Activated T-cell treated with anti-CD3 and anti-CD28 coated beads for 4 hours (primary cell): ENCODE measurements around the gene CLPTM1.

Experiments
- DNase-seq: peaks from one replicate; pipeline ENCODE4 v3.0.0-alpha.2; 2020

CLPTM1 gene

DNA sequence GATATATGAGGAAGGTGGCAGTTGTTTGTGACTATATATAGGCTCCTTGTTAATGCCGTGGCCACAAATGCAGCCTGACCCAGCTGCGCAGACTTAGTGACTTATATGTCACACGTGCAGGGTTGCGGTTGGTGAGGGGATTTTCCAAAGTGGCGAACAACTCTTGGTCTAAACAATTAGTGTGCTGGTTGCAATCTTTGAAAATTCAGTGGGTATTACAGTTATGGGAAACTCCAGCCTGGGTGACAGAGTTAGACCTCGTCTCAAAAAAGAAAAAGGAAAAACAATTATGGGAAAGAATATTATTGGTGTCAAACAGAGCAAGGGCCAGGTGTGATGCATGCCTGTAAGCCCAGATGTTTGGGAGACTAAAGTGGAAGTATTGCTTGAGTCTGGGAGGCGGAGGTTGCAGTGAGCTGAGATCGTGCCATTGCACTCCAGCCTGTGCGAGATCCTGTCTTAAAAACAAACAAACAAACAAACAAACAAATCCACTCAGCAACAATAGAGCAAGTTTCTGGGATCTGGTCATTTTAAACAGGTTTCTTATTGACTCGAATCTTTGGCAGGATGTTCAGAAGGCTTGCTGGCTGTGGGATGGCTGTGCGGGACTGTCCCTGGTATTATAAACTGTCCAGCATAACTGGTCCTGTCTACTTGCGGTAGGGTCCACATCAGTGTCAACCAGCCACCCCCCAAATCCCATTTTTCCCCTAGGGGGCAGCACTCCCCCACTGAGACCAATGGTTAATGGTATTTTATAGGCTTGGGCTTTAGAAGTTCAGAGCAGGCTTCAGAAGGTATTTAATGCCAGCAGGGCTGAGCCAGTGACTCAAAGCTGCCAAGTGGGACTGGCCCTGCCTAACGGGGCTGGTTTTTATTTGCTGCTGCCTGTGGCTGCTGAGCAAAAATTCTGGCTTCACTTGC, 61.5 kb downstream of the CLPTM1 start:
- DNase-seq = peak; percentile 45

- no peak for DNase-seq
Observed at GRCh38 chr19:45019187-45019586, 64.0 kb downstream of the CLPTM1 start.

GRCh38 chr19:45020071-45020470, 64.9 kb downstream of the CLPTM1 start:
- no peak for DNase-seq

- no peak for DNase-seq
Observed at GRCh38 chr19:45021971-45022370, 66.8 kb downstream of the CLPTM1 start.

DNA sequence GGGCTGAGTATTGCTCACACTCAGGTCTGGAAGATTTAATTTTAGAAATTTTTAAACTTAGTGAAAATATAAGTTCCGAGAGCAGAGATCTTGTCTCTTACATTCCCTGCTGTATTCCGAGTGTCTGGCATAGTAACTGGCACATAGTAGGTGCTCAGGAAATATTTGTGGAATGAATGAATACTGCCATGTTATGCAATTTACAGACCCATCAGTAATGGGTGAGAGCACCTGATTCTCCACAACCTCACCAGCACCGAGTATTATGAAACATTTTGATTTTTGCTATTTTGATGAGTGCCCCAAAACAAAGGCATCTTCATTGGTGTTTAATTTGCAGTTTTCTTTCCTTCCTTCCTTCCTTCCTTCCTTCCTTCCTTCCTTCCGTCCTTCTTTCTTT, 67.9 kb downstream of the CLPTM1 start:
- DNase-seq = no peak

DNA sequence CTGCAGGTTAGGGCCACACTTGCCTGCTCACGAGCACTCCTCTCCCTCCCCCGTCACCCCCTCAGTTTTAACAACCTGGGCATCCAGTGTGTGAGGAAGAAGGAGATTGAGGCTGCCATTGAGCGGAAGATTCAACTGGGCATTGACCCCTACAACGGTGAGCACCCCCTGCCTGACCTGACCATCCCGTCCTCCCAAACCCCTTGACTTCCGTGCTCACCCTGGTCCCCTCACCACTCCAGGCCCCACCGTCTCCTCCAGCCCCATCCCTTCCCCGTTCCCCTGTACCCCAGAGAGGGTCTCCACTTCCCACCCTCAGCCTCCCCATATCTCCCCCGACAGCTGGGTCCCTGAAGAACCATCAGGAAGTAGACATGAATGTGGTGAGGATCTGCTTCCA, 70.1 kb downstream of the CLPTM1 start:
- no peak for DNase-seq

DNA sequence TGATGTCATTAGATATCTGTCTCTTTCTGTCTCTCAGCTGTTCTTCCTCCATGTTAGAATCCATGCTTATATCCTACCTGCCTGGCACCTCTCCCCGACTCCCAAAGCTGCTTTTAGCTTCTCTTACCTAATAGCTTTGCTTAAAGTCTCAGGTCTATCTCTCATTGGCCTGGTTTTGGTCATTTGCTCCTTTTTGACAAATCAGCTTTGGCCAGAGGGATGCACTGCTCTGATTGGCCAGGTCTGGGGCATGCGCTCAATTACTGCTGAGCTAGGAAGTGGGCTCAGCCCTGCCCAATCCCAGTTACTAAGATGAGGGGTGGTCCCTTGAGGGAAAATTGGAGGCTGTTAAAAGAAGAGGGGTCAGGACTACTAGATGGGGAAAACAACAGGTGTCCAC, 72.2 kb downstream of the CLPTM1 start:
- no peak for DNase-seq

DNA sequence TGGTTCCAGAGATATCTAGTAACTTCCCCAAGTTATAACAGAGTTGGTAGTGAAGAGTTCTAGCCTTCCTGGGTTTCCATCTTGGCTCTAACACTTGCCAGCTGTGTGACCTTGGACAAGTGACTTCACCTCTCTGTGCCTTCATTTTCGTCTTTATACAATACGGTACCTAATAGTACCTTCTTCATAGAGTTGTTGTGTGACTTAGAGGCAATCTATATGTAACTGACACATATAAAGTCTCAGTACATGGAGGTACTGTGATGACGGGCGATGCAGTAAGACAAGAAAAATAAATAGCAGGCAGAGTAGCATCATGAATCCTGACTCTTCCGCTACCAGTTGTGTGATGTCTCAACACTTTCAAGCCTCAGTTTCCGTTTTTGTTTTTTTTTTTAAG, 75.6 kb downstream of the CLPTM1 start:
- no peak for DNase-seq

GRCh38 chr19:45032421-45032820, 77.2 kb downstream of the CLPTM1 start:
- no peak for DNase-seq

- no peak for DNase-seq
Observed at GRCh38 chr19:45035755-45036154, 80.6 kb downstream of the CLPTM1 start.

DNA sequence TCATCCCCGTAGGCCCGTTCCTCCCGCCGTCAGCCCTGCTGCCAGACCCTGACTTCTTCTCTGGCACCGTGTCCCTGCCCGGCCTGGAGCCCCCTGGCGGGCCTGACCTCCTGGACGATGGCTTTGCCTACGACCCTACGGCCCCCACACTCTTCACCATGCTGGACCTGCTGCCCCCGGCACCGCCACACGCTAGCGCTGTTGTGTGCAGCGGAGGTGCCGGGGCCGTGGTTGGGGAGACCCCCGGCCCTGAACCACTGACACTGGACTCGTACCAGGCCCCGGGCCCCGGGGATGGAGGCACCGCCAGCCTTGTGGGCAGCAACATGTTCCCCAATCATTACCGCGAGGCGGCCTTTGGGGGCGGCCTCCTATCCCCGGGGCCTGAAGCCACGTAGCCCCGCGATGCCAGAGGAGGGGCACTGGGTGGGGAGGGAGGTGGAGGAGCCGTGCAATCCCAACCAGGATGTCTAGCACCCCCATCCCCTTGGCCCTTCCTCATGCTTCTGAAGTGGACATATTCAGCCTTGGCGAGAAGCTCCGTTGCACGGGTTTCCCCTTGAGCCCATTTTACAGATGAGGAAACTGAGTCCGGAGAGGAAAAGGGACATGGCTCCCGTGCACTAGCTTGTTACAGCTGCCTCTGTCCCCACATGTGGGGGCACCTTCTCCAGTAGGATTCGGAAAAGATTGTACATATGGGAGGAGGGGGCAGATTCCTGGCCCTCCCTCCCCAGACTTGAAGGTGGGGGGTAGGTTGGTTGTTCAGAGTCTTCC, 82.4 kb downstream of the CLPTM1 start:
- no peak for DNase-seq

DNA sequence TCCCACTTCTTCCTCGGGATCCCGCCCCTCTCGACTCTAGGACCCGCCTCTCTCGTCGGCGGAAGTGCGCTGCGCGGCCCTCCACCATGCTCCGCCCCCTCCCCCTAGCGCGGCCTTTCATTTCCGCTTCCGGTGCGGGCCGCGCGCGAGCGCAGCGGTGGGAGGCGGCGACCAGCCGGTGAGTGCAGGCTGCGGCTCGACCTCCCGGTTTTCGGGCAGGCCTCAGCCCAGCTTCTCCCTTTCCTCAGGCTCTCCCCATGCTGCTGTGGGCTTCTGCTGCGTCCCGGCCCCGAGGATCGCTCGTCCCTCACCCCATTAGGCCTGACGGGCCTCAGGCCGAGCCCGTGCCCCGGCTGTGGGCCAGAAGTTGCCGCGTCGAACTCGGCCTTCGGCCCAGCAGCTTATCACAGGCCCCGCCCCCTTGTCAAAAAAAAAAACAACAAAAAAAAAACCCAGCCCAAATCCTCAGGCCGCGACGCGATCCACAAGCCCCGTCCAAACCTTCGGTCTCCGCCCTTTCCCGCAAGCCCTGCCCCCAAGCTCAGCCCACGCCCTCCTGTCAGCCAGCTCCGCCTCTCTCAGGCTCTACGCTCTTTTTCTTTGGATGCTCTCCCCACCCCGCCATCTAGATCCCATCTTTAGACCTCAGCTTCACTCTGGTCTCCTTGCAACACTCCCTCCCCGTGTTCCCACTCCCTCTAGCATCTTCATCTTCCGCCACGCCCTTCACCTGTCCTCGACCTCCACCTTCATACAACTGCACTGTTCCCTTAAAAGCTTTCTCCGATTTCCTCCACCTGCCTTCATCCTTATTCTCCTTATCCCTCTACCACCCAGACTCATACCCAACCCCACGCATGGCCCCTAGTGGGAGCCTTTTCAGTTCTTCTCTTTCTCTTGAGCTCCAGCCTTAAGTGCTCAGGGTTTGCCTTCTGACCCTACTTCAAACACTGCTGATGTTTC, 84.0 kb downstream of the CLPTM1 start, which contains the start of gene CLASRP:
TSS of gene CLASRP (plus strand) at position 115 of the 963 bp plus-strand sequence. CDS start 1,168 bp downstream, outside the sequence.
- DNase-seq = peak; percentile 86

DNA sequence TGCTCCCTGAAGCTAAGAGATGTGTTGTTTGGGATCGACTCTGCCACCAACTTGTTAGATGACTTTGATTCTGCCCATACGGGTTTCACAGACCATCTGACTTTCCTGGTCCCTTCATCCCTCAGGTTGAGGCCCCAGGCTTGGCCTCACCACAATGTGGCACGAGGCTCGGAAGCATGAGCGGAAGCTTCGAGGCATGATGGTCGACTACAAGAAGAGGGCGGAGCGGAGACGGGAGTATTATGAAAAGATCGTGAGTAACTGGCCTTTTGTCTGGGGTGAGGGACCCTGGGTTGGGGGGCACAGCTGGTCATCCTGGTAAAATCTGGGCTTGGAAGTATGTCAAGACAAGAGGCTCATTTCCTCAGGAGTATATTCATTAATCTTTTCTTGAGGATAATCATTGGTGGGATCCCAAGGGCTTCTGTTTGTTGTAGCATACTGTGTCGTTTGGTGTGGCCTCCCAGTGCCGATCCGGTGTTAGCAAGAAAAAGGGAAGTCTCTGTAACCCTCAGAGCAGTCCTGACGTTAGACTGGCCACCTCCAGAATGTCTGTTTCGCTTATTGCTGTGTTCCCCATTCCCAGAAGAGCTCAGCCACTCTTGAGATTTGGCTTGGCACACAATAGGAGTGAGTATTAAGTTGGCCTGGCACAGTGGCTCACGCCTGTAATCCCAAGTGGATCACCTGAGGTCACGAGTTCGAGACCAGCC, 85.0 kb downstream of the CLPTM1 start:
- no peak for DNase-seq

DNA sequence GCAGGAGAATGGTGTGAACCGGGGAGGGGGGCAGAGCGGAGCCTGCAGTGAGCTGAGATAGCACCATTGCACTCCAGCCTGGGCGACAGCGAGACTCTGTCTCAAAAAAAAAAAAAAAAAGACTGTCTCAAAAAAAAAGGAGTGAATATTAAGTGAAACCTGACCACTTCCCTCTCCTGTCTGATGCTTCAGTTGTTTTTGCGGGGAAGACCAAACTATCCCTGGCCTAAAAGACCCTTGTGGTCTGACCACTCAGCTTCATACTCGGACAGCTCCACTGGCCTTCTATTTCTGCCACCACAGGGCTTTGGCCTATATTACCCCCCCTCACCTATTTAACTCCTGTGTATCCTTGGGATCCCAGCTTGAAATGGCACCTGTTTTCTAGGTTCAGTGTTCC, 85.9 kb downstream of the CLPTM1 start:
- DNase-seq = no peak
